Endothelial cell of umbilical vein (primary cell): Measurements from ENCODE around the gene RAX. TPM values are rescaled to one million over a fixed set of nuclear protein-coding genes. Genes with fewer than 3 reads are reported as not detected.

ENCODE experiments used
- BruUV-seq: library from RNA; stranded (reverse); fragments of 400-500 nt; replicated peaks from 2 replicates; lab custom pipeline; 2021; lab: Mats Ljungman, UMichigan
- CTCF ChIA-PET: fragments of 300-600, 350-600 bp; sonication (Branson Sonifier 250); formaldehyde crosslinking; loops from one replicate; lab custom pipeline; 2021; ENCODE audit warnings: antibody characterized with exemption, inconsistent platforms; lab: Charles Lee
- POLR2A ChIA-PET: fragments of 300-600, 350-600 bp; sonication (Branson Sonifier 250); formaldehyde crosslinking; loops from one replicate; lab custom pipeline; 2021; ENCODE audit warnings: antibody characterized with exemption, inconsistent platforms; lab: Charles Lee
- DNase-seq: peaks from one replicate; pipeline ENCODE4 v3.0.0-alpha.2; 2011; ENCODE audit warnings: low read depth, low spot score
- FAIRE-seq: peaks from 2 replicates; lab custom pipeline; 2011; peaks lifted over from hg19 to GRCh38; lab: Jason Lieb, UNC
- H2AFZ ChIP-seq: 2 replicates; pipeline ENCODE4 v1.6.0; 2012; ENCODE audit warnings: low read depth, low read length, control low read depth, inconsistent platforms
- H3K27ac ChIP-seq: 2 replicates; pipeline ENCODE4 v1.5.1; 2011; ENCODE audit warnings: low read depth, mild to moderate bottlenecking, control low read depth, low read length, moderate library complexity; ENCODE audit not compliant: insufficient read depth
- H3K27me3 ChIP-seq, 2 experiments: 2 replicates each; pipeline versions ENCODE4 v1.6.0 to v1.6.1; 2011; ENCODE audit warnings: low read length in 2 of 2, mixed read lengths in 1 of 2; ENCODE audit not compliant: control insufficient read depth in 2 of 2, insufficient read depth in 2 of 2
- H3K36me3 ChIP-seq, 2 experiments: 2 replicates in 1 of 2; 3 replicates in 1 of 2; pipeline ENCODE4 v1.5.1; 2011; ENCODE audit warnings: low read length in 2 of 2, mild to moderate bottlenecking in 1 of 2, moderate library complexity in 1 of 2; ENCODE audit not compliant: control insufficient read depth in 2 of 2, insufficient read depth in 2 of 2; ENCODE audit errors: extremely low read depth in 1 of 2
- H3K4me1 ChIP-seq: 3 replicates; pipeline ENCODE4 v1.5.1; 2011; ENCODE audit warnings: mild to moderate bottlenecking, low read length; ENCODE audit not compliant: control insufficient read depth, insufficient read depth; ENCODE audit errors: extremely low read depth
- H3K4me2 ChIP-seq: 2 replicates; pipeline ENCODE4 v1.6.1; 2011; ENCODE audit warnings: low read length, control low read depth, mixed read lengths; ENCODE audit not compliant: insufficient read depth
- H3K4me3 ChIP-seq, 3 experiments: fragments of 200-600 bp in 1 of 3; sonication (generic), shearing (Covaris generic) in 1 of 3; replicated peaks in 1 of 3; 2 replicates each; pipeline ENCODE4 v1.5.1; 2011 to 2016; ENCODE audit warnings: control low read depth in 3 of 3, low read length in 3 of 3, mild to moderate bottlenecking in 2 of 3, inconsistent platforms in 1 of 3, low read depth in 1 of 3, moderate library complexity in 1 of 3; ENCODE audit not compliant: insufficient read depth in 1 of 3
- H3K79me2 ChIP-seq: 2 replicates; pipeline ENCODE4 v1.6.0; 2012; ENCODE audit warnings: low read length, inconsistent platforms; ENCODE audit not compliant: control insufficient read depth, insufficient read depth
- H3K9ac ChIP-seq: replicated peaks from 2 replicates; pipeline ENCODE3; 2011; ENCODE audit warnings: low read length, control low read depth; ENCODE audit not compliant: insufficient read depth; ENCODE audit errors: extremely low read depth
- H3K9me1 ChIP-seq: replicated peaks from 3 replicates; pipeline ENCODE4 v1.6.0; 2011; ENCODE audit warnings: mild to moderate bottlenecking, low read length; ENCODE audit not compliant: control insufficient read depth, insufficient read depth; ENCODE audit errors: extremely low read depth
- H3K9me3 ChIP-seq: replicated peaks from 2 replicates; pipeline ENCODE4 v1.5.1; 2012; ENCODE audit warnings: low read length, inconsistent platforms; ENCODE audit not compliant: control insufficient read depth, insufficient read depth
- H4K20me1 ChIP-seq: replicated peaks from 2 replicates; pipeline ENCODE3; 2011; ENCODE audit warnings: mild to moderate bottlenecking, low read length; ENCODE audit not compliant: control insufficient read depth, insufficient read depth; ENCODE audit errors: extremely low read depth
- EZH2 ChIP-seq: IDR thresholded peaks from 2 replicates; pipeline ENCODE4 v1.6.1; 2012; ENCODE audit warnings: borderline replicate concordance, low read depth, mild to moderate bottlenecking, moderate library complexity, low read length, inconsistent platforms; ENCODE audit not compliant: severe bottlenecking
- FOS ChIP-seq: IDR thresholded peaks from 2 replicates; pipeline ENCODE4 v1.6.1; 2011; ENCODE audit warnings: mild to moderate bottlenecking, low read length, moderate library complexity, borderline replicate concordance; ENCODE audit not compliant: insufficient read depth
- GATA2 ChIP-seq: IDR thresholded peaks from 2 replicates; pipeline ENCODE4 v1.7.0; 2011; ENCODE audit warnings: low read depth, mild to moderate bottlenecking, moderate library complexity, mixed read lengths, low read length; ENCODE audit not compliant: insufficient read length, insufficient read depth
- JUN ChIP-seq: IDR thresholded peaks from 2 replicates; pipeline ENCODE4 v1.6.1; 2011; ENCODE audit warnings: borderline replicate concordance, low read depth; ENCODE audit not compliant: insufficient read length, insufficient read depth
- MYC ChIP-seq: IDR thresholded peaks from one replicate; pipeline ENCODE4 v1.6.1; 2011; ENCODE audit warnings: mild to moderate bottlenecking, low read depth, low read length
- POLR2A ChIP-seq: IDR thresholded peaks from 2 replicates; pipeline ENCODE4 v1.6.1; 2012; ENCODE audit warnings: low read depth, mild to moderate bottlenecking, control low read depth, low read length
- POLR2AphosphoS5 ChIP-seq: IDR thresholded peaks from 2 replicates; pipeline ENCODE4 v1.6.1; 2012; ENCODE audit warnings: low read depth, mild to moderate bottlenecking, control low read depth, low read length, moderate library complexity; ENCODE audit not compliant: insufficient read depth
- dilution Hi-C: fragments of 300-500 bp; cut with MboI; formaldehyde crosslinking; loops from one replicate; pipeline ENCODE4 v1.15.0; 2019; ENCODE audit warnings: low sequenced_read_pairs; ENCODE audit not compliant: extremely low pct_ligation_motif_present
- intact Hi-C: fragments of 100-400 bp; cut with micrococcal nuclease; formaldehyde crosslinking; loops from one replicate; pipeline ENCODE4 v1.10.0; 2022
- polyA plus RNA-seq, 4 experiments: library from polyadenylated mRNA; depleted of rRNA in 3 of 4; stranded (reverse) in 3 of 4; unstranded in 1 of 4; fragments of >200 nt; gene quantifications; 2 replicates each; pipeline versions ENCODE4 v1.2.1 to v1.2.3, GENCODE V29; 2011 to 2012; ENCODE audit warnings: missing spikeins in 1 of 4
- total RNA-seq: library from RNA; stranded (reverse); gene quantifications from 2 replicates; pipeline ENCODE4 v1.2.3, GENCODE V29; 2021
- TF ChIP-seq, protein P1 (sequence below), 2 donors: IDR thresholded peaks; 1 replicate in 1 of 2; 2 replicates in 1 of 2; pipeline ENCODE4 v1.5.1; 2011; ENCODE audit warnings: low read length in 2 of 2, mild to moderate bottlenecking in 2 of 2, moderate library complexity in 2 of 2, control low read depth in 1 of 2, inconsistent platforms in 1 of 2, low read depth in 1 of 2; ENCODE audit not compliant: insufficient read depth in 1 of 2; ENCODE audit errors: extremely low read depth in 1 of 2

The RAX gene
- total and polyA plus RNA-seq, 2 donors (not counting 3 experiments of a cell fraction or from before 2014, with no cell fraction given) = not detected

DNA sequence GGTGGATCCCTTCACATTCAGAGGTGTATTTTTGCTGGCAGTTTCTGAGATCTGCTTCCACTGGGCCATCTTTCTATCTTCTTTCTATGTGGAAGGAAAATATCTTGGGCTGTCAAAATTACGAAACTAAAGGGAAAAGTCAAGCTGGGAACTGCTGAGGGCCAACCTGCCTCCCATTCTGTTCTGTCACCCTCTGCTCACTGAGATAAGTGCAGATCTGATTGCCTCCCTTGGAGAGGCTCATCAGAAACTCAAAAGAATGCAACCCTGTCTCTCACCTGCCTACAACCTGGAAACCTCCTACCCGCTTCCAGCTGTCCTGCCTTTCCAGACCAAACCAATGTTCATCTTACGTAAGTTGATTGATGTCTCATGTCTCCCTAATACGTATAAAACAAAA is 26.5 kb downstream of the RAX start:
- Histone ChIP-seq H3K9me3 (no peaks in the 10 kb centered on the region), H3K4me1 (no peaks in the 10 kb centered on the region), H3K36me3 (no peaks in the 10 kb centered on the region), H3K4me3 (no peak overlapping the region), H3K27me3 (peaks cover 5 to 14% of the 10 kb centered on the region in 2 experiments), H3K27ac (no peak overlapping the region), H4K20me1 (no peaks in the 10 kb centered on the region), H3K9me1 (no peaks in the 10 kb centered on the region), H2AFZ (no peak overlapping the region), H3K9ac (no peak overlapping the region), H3K4me2 (no peak overlapping the region), H3K79me2 (no peaks in the 10 kb centered on the region)
- DNase-seq = no peak
- TF ChIP-seq, protein P1, sequence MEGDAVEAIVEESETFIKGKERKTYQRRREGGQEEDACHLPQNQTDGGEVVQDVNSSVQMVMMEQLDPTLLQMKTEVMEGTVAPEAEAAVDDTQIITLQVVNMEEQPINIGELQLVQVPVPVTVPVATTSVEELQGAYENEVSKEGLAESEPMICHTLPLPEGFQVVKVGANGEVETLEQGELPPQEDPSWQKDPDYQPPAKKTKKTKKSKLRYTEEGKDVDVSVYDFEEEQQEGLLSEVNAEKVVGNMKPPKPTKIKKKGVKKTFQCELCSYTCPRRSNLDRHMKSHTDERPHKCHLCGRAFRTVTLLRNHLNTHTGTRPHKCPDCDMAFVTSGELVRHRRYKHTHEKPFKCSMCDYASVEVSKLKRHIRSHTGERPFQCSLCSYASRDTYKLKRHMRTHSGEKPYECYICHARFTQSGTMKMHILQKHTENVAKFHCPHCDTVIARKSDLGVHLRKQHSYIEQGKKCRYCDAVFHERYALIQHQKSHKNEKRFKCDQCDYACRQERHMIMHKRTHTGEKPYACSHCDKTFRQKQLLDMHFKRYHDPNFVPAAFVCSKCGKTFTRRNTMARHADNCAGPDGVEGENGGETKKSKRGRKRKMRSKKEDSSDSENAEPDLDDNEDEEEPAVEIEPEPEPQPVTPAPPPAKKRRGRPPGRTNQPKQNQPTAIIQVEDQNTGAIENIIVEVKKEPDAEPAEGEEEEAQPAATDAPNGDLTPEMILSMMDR (IDR thresholded peaks at IDR 0.05; ENCODE audit: extremely low read depth in 1 of 2, insufficient read depth in 1 of 2, low read depth in 1 of 2, low read length in 2 of 2) = no peak
- TF ChIP-seq POLR2AphosphoS5 = no peak
- TF ChIP-seq MYC = no peak
- no peak for TF ChIP-seq POLR2A
- no peak for TF ChIP-seq GATA2
- TF ChIP-seq FOS = no peak
- no peak for TF ChIP-seq EZH2
- no peak for TF ChIP-seq JUN
- FAIRE-seq = no peak
- POLR2A ChIA-PET = no interaction called here
- dilution Hi-C loops = no loop called here
- CTCF ChIA-PET = interaction anchor here (5.2 kb wide), 1 partner anchor 154 kb away, joined by 244 read pairs; no protein-coding TSS in a partner anchor
- no TSS peak for BruUV-seq
- intact Hi-C loops = no loop called here
